ENCODE measurements around the gene IMMP2L.

Gene IMMP2L

DNA sequence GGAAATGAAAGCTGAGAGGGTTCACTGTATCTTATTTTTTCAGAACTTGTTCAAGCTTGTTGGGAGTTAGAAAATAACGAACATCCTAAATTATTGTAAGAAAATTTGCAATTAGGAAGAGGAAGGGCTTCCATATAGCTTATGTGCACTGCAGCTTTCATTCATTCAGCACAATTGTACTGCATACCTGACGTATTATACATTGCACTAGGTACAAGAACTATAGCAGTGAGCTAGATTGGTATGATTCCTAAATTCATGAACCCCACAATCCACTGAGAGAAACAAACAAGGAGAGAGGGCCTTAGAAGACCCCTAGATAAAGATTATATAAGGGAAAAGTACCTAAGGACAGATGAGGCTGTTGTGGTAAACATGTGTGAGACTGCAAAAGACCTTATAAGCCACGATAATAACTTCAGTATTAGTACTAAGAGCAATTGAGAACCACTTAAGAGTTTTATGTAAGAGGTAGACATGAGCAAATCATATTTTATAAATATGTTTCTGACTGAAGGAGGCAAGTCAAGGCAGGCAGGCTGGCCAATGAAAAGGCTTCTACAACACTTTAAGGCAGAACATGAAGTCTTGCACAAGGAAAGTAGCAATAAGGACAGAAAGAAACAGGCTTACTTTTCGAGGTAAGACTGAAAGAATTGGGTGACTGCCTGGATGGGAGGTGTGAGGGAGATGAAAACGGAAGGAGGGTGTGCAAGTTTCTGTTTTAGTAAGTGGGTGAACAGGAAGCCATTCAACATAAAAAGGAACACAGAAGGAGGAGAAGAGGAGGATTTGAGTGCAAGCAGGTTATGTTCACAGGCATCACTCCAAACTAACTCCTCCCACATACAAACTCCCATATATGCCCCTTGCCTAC is 549.3 kb downstream of the IMMP2L start:
- DNase-seq: peak; percentile 39

DNA sequence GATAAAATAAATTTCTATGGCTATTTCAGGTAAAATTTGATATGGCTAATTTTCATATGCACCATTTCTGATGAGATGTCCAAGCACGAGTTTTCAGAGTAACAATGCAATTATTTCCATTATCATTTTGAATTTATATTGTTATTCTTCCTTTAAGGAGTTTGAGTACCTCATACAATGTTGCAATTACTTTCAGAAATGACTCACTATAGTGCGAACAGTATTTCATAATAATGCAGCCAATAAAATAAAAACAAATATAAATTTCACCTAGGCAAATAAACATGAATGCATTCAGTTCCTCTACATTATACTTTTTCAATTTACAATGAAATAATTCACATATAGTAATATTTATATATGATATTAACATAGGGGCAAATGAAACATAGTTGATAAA is 550.1 kb downstream of the IMMP2L start:
- no peak for DNase-seq

DNA sequence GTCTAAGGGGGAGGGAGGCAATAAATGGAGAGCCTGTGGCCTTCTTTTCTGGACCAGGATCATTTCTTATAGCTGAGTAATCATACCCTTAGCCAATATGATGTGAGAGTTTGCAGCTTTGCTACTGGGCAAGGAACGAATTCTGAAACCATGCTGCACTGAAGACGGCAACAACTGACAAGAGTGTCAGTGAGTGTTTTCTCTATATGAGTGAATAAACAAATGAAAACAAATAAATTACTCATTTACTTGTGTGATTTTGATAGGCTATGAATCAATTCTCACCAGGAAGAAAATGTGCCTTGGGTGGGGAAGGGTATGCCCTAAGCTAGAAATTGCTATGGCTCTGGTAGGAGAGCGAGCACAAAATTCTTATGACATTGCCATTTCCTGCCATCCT is 550.8 kb downstream of the IMMP2L start:
- no peak for DNase-seq

DNA sequence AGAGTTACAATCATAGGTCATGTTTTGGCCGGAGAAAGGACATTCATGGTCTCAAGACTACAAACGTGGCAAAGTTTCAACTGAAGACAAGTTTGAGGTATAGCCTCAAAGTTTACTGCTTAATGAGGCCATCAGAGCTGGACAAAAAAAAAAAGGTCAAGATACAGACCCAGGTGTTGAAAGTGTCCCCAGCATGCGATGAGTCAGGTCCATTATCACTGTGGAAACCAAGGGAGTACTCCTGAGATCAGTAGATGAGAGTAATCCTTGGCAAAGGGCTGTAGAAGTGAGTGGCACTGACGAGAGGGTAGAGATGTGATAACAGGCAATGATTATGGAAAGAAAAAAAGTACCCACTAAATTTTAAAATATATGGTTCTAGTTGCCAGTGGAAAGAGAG is 551.5 kb downstream of the IMMP2L start:
- DNase-seq: no peak

DNA sequence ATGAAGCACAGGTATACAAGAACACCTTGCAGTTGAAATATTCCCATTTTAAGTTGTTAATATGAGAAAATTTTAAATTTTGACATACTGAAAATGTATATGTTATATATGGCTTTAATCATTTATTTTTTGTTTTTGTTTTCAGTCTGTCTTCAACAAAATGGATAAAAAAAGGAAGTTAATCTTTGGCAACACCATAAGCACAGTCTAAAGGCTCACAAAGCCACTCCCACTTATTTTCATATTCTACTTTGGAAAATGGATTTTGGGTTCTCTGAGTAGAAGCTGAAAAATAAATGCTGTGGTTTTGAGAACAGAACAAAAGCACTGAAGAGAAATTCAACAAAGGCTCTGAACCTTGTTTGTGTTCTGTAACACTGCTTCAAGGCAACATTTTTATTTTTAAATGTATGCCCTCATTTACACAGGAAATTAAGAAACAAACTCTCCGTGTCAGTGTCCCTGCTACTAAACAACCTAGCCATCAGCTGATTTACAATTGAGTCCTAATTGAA is 552.7 kb downstream of the IMMP2L start:
- DNase-seq: no peak

DNA sequence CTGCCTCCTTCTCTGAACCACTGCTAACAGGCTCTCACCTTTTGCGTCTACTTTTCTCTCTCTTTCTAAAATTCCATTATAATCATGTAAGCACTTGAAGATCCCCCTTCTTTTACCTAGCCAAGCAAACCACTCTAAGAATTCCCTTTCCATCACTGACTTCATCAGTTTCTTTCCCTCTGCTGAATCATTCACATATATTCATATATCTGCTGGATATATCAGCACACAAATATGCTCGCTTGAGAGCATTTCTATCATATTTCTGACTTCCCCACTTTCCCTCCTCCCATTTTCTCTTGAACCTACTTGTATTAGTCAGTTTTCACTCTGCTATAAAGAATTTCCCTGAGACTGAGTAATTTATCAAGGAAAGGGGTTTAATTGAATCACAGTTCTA is 555.6 kb downstream of the IMMP2L start:
- DNase-seq: no peak

DNA sequence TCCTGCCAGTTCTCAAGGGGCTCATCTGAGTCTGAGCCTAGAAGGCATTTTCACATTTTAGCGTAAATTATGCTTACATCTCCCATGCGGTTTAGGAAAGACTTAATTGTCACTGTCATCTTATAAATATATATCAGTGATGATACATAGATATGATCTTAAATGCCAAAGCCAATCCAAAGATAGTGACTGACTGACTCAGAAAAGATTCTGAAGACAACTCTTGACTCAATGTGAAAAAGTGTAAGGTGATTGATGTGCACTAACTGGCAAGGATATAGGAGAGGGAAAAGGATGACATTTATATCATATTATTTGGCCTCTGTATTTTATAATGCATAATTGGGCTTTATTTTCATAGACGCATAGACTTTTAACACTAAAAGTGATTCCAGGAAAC is 556.3 kb downstream of the IMMP2L start:
- no peak for DNase-seq

DNA sequence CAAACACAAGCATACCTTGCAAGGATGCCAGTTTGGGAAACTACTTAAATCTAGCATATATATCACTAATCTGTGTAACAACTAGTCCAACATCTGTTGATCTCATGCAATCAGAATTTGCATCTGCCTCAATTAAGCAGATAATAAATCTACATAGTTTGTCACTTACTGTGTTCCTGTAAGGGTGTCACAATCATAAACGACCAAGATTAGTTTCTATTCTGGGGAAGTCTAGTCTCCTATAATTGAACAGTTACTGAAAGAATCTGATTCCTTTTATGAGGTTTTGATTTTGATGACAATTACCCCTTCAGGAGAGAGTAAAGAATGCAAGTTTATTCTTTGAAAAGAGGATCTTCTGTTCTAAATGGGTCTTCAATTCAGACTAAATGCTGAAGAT is 556.8 kb downstream of the IMMP2L start:
- DNase-seq: no peak

DNA sequence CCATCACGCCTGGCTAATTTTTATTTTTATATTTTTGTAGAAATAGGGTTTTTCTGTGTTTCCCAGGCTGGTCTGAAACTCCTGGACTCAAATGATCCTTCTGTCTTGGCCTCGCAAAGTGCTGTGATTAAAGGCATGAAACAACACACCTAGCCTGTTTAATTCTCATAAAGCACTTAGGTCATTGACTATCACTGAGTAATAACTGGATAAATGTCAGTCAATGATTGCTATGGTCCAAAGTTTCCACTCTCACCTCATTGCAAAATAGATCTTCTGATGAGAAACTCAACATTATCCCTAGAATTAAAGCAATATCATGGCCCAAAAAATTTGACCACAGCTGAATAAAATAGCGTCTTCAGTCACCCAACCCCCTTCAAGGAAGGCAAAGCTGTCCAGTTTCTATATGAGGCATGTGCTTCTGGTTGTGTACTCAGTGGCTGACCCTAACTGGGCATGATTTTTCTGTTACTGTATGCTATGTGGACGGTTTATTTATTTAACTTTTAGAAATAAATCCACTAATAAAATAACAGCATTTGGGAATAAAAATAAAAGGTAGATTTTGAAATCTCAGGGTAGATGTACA is 557.9 kb downstream of the IMMP2L start:
- DNase-seq: no peak

DNA sequence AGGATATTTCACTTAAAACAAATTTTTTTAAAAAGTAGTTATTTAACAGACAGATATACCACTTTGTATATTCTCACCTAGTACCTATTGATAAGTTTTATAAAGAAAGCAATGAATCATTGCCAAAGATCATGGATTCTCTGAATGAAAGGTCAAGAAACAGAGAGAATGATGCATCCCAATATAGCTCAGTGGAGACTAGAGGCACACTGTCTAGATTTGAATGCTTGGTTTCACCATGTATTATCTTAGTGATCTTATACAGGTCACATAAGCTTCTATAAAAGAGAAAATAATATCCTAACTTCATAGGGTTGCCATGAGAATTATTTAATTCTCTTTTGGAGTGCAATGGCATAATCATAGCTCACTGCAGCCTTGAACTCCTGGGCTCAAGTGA is 558.4 kb downstream of the IMMP2L start:
- DNase-seq: no peak

DNA sequence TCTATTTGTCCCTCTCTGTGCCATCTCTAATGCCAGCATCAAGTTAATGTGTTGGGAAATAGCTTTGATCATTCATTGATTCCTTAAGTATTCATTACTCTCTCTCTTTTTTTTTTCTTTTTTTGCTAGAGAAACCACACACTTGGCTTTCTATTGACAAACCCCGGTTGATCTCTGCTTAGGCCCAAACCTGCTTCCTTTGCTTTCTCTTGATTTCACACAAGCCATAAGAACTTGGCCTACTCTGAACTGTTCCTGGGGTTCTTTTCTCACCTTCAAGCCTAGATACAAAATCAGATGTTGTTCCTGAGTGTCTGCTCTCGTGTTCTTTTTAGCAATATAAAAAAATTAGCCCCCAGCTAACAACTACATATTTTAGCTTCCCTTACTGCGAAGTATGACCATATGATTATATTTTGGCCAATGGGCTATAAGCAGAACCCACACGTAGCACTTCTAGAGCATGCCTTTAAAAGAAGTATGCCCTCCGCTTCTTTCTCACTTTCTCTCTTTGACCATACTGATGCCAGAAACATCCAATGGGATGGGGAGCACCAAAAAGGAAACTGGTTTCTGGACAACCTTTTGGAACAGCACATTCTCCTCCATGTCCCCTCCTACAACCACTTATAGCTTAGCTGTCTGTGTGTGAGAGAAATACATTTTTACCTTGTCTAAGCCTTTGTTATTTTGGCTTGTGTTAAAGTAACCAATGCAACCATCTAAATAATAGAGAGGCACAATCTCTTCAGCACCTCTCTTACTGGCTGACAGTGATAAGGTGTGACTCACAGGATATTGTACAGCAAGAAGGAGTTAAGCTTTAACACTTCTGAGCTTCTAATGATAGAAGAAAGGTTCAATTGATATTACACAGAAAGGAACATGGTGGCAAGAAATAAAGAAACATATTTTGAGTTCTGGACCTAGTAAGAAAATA is 568.0 kb downstream of the IMMP2L start:
- no peak for DNase-seq

DNA sequence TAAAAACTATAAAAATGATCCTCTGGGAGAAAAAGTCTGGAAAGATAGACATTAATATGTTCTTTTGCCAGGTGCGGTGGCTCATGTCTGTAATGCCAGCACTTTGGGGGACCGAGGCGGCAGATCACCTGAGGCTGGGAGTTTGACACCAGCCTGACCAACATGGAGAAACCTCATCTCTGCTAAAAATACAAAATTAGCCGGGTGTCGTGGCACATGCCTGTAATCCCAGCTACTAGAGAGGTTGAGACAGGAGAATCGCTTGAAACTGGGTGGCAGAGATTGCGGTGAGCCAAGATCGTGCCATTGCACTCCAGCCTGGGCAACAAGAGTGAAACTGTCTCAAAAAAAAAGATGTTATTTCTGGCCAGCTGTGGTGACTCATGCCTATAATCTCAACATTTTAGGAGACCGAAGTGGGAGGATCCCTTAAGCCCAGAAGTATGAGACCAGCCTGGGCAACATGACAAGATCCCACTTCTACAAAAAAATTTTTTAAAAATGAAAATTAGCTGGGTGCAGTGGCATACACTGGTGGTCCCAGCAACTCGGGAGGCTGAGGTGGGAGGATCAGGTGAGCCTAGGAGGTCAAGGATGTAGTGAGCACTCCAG is 573.3 kb downstream of the IMMP2L start:
- DNase-seq: no peak

DNA sequence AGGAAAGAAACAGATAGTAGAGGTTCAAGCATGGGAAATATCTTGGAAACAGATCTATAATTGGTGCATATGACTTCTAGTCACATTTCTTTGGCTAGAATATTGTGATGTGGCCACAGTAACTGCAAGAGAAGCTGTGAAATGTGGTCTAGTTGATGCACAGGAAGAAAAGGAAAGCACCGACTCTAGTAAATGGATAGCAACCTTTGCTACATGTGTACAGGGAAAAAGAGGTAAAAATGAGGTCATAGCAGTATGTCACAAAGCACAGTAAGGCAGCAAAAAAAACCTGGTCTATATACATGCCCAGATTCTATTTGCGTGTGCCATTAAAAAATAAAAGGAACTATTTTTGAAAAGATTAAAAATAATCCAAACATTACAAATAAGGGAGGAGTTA is 573.9 kb downstream of the IMMP2L start:
- DNase-seq: no peak

DNA sequence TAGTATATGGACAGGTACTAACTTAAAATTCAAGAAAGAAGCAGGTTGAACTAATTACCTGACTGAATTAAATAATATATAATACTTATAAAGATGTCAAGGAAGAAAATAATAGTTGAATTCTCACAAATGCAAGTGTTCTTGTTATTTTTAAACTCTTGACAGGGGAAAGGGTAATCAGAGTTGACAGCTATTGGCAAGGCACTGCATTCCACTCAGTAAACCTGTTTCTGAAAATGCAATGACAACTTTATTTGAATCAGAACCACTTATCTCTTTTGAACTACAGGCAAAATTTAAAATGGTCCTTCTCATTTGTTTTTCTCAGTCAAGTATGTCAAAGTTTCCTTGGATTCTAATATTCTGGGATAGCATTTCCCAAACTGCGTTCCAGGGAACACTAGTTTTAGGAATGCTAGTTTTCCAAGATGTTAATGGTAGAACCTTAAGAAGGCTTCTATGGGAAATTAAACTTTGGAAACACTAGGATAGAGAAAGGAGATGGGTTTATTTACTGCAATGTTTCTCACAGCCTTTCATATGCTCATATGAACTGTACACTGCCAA is 575.1 kb downstream of the IMMP2L start:
- DNase-seq: no peak

DNA sequence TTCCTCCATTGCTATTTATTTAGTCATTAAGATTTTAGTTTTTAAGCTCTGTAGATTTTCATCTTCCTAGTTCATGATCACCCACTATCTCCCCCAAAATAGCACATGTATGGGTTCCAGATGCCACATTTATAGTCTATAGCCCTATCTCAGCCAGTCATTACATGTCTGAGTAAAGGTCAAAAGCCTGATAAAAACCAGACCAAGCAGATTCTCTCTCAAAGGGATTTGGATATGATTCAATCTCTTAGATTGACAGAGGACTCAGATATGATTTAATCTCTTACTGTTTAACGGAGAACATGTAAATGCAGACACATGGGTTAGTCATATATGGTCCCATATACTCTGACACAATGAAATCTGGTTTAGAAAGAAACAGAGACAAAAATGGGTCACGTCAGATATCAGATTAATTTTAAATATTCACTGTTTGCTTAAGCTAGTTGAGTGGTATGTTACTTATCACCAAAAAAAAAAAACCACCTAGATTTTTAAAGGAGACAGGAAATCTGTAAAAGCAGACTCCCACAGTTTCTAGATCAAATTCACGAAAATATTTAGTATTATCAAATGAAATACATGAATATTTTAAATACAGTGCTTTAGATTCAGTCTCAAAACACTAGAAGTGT is 578.4 kb downstream of the IMMP2L start:
- no peak for DNase-seq

DNA sequence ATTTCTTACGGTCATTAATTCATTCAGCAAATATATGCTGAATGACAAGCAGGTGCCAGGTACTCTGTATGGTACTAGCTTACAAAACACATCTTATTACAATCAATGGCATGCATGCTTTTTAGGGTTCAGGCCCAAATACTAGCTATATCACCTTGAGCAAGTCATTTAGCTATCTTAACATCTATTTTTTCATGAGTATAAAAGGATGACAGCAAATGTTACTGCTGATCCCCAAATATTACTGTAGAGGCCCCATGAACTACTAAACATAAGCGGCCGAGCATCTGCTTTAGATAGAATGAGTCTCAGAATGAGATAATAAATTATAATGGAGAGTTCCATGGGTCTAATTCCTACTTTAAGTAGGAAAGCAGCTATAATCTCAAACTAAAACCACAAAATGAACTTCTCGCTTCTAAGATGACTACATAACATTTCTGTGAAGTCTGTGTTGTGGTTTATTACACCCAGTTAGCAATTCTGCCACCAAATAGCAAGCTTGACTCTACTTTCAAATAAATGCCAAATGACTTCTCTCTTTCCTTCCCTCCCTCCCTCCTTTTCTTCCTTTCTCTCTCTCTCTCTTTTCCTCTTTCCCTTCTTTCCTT is 585.1 kb downstream of the IMMP2L start:
- DNase-seq: no peak

DNA sequence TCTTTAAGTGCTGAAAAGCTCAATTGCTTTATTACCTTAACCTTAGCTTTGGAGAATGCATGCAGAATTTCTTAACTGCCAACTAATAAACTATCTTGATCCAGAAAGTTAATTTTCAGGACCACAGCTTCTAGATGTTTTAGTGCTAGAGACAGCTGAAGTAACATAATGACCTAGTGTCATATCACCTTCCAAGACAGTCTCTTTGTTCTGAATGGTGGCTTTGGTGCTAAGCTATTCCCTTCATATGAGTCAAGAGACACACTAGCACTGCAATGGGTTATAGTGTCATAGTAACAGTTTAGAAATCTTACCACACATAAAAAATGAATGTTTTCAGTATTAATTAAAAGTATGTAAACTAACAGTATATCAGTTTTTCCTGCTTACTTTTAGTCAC is 586.8 kb downstream of the IMMP2L start:
- no peak for DNase-seq

DNA sequence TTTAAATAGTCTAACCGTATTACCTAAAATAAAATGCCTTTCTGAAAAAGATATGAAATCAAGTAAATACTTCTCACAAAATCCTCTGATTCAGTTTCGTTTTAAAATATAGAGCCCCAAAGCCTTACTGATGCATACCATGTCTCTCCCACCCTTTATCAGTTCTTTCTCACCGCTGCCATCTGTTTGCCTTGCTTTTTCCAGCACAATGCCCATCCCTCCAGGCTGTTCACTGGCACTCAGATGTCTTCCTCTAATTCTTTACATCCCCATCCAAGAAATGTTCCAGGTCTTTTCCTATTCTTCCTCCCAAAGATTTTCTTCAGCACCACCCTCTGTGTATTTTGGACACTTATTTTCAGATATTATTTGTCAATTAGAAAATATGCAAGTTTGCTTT is 587.9 kb downstream of the IMMP2L start:
- no peak for DNase-seq

DNA sequence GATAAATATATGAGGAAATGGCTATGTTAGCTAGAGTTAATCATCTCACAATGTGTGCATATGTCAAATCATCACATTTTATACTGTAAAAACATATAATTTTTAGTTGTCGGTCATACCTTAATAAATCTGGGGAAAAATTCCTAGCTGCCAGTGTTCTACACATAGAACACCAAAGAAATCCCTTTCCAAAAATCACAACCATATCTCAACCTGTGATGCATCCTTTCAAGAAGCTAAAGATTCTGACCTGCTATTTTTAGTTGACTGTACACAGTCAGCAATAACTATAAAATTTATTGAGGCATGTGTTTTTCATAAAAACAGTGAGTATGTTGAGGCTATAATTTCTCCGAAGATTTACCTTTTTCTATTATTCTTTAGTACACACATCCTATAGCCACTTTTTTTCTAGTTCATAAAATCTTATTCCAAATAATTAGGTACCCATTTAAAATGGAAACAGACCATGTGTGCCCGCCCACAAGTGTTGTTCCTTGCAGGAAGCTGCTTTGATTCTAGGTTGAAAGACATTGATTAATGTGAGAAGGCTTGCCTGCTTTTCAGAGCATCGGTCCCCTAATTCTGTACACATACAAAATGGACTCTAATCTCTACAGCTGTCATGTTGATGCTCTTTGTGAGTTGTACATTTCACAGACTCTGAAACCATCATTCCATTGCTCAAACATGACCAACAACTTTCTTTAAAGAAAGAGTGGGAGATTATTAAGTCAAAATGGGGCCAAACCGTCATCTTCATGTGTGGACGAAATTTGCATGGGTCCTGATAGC is 588.9 kb downstream of the IMMP2L start:
- no peak for DNase-seq

DNA sequence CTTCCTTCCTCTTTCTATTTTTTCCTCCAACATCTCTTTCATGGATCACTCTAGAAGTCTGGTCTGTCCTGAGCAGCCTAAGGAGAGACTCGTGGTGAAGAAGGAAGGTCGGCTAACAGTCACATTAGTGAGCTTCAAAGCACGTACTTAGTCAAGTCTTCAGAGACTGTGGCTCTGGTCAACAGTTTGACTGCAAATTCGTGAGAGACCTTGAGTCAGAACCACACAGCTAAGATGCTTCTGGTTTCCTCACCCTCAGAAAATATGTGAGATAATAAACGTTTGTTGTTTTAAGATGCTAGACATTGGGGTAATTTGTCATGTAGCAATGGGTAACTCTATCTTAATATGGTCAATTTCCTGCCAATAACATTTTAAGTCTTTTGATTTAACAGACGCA is 597.5 kb downstream of the IMMP2L start:
- no peak for DNase-seq

DNA sequence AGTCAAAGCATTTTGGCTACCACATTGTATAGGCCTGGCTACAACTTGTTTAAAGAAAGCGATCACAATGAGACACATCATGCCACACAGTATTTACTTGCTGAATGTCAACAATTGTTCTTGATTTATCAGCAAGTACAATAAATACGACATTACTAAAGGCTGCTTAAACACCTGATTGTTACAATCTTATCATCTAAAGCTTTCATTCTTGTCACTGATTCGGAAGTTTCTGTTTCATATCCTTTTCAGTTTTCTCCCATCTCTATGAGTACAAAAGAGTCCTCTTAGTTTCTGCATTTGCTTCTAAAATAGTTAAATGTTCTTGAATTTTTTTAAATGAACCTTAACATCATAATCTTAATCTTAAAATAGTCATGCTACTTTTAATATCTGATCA is 599.5 kb downstream of the IMMP2L start:
- no peak for DNase-seq

All from CD4-positive, alpha-beta T cell treated with Interleukin-21 for 1 hour (primary cell).